Measurements from ENCODE around the gene CADM1.

GRCh38 chr11:115280775-115281174, 223.4 kb downstream of the CADM1 start:
- TF ChIP-seq POLR2A (IDR thresholded peaks at IDR 0.05; ENCODE audit: low read depth) = no peak
- TF ChIP-seq POLR2AphosphoS5 (IDR thresholded peaks at IDR 0.05) = no peak
- TF ChIP-seq CTCF (IDR thresholded peaks at IDR 0.05) = no peak

Data from esophagus muscularis mucosa (tissue), 3 donors.